ENCODE results near the gene AK5. TPM values are rescaled to one million over a fixed set of nuclear protein-coding genes. Genes with fewer than 3 reads are reported as not detected.
A peak's percentile ranks its signal among the peaks of the same experiment; 100 is the strongest.
"Not testable (repeated sequence)": the region's sequence is repeated elsewhere in the genome, so short reads cannot be mapped to it uniquely, and the experiment has no call there.

Gene AK5
- total and polyA plus RNA-seq, 5 donors from 2014 or later, result 7.3 to 22.5 (median 9.7) TPM

- Histone ChIP-seq H3K4me1 (ENCODE audit: control insufficient read depth, insufficient read depth, low read length, poor library complexity, severe bottlenecking) (no peaks in the 10 kb centered on the region), H3K9me3 (ENCODE audit: control insufficient read depth in 2 of 2, low read length in 2 of 2) (peaks cover 8 to 11% of the 10 kb centered on the region in 2 experiments)
These were observed 233.3 kb downstream of the AK5 start for GRCh38 chr1:77514921-77515776.

DNA sequence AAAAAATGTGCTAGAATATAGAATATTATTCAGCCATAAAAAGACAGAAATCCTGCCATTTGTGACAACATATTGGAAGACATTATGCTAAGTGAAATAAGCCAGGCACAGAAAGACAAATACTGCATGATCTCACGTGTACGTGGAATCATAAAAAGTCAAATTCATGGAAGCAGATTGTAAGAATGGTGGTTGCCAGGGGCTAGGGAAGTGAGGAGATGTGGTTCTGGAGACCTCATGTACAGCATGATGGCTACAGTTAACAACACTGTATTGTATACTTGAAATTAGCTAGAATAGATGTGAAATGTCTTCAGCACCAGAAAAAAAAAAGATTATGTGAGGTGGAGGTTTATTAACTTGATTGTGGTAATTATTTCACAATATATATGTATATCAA lies 234.3 kb downstream of the AK5 start:
- no peak overlapping the region for H3K27ac Mint-ChIP-seq
- H3K27ac ChIP-seq (ENCODE audit: insufficient read depth, low read length, poor library complexity, severe bottlenecking), result no peak overlapping the region
- H3K27me3 Mint-ChIP-seq, result peaks cover 6% of the 10 kb centered on the region
- H3K36me3 Mint-ChIP-seq, result peaks cover 37% of the 10 kb centered on the region
- peak overlapping the region in 1 of 4 donors; percentile 80 for H3K4me3 Mint-ChIP-seq
- H3K36me3 ChIP-seq (ENCODE audit: control insufficient read depth, insufficient read depth, low read length), result peaks cover 2% of the 10 kb centered on the region
- ATAC-seq (ENCODE audit: low read depth in 2 of 2), result no peak
- H3K9me3 ChIP-seq (ENCODE audit: control insufficient read depth in 2 of 2, low read length in 2 of 2), result peaks cover 8 to 11% of the 10 kb centered on the region in 2 experiments
- peaks cover 0 to 24% (median 2%) of the 10 kb centered on the region in 7 donors for H3K9me3 Mint-ChIP-seq
- H3K4me1 Mint-ChIP-seq, result no peaks in the 10 kb centered on the region
- H3K4me3 ChIP-seq (ENCODE audit: low read depth, low read length), result no peak overlapping the region
- H3K4me1 ChIP-seq (ENCODE audit: control insufficient read depth, insufficient read depth, low read length, poor library complexity, severe bottlenecking), result no peaks in the 10 kb centered on the region
- no peak for DNase-seq
- no peaks in the 10 kb centered on the region for H3K27me3 ChIP-seq (ENCODE audit: control insufficient read depth, insufficient read depth, low read length)

More at GRCh38 chr1:77514921-77515776, 233.3 kb downstream of the AK5 start:
- Histone ChIP-seq H3K27me3 (ENCODE audit: control insufficient read depth, insufficient read depth, low read length) (no peaks in the 10 kb centered on the region), H3K36me3 (ENCODE audit: control insufficient read depth, insufficient read depth, low read length) (no peaks in the 10 kb centered on the region), H3K4me3 (ENCODE audit: low read depth, low read length) (no peak overlapping the region), H3K27ac (ENCODE audit: insufficient read depth, low read length, poor library complexity, severe bottlenecking) (no peak overlapping the region)
- peaks cover 0 to 18% (median 2%) of the 10 kb centered on the region in 7 donors for H3K9me3 Mint-ChIP-seq
- H3K4me3 Mint-ChIP-seq, result no peak overlapping the region
- DNase-seq (no peak), ATAC-seq (ENCODE audit: low read depth in 2 of 2) (no peak)
- peaks cover 30% of the 10 kb centered on the region for H3K36me3 Mint-ChIP-seq
- H3K4me1 Mint-ChIP-seq, result no peaks in the 10 kb centered on the region
- H3K27me3 Mint-ChIP-seq, result no peaks in the 10 kb centered on the region
- peak overlapping the region in 1 of 3 donors; percentile 63 for H3K27ac Mint-ChIP-seq

GRCh38 chr1:77524038-77524437 lies 242.2 kb downstream of the AK5 start:
- DNase-seq (no peak), ATAC-seq (ENCODE audit: low read depth in 2 of 2) (no peak)
- Mint-ChIP-seq H3K27ac (peak overlapping the region in 1 of 3 donors; percentile 57), H3K4me1 (peaks cover 0 to 20% (median 9%) of the 10 kb centered on the region in 4 donors), H3K36me3 (peaks cover 52% of the 10 kb centered on the region), H3K27me3 (peaks cover 6% of the 10 kb centered on the region), H3K4me3 (no peak overlapping the region), H3K9me3 (peaks cover 0 to 5% (median 3%) of the 10 kb centered on the region in 7 donors)
- no peak overlapping the region for H3K27ac ChIP-seq (ENCODE audit: insufficient read depth, low read length, poor library complexity, severe bottlenecking)
- H3K27me3 ChIP-seq (ENCODE audit: control insufficient read depth, insufficient read depth, low read length), result no peaks in the 10 kb centered on the region
- no peak overlapping the region for H3K4me3 ChIP-seq (ENCODE audit: low read depth, low read length)
- H3K36me3 ChIP-seq (ENCODE audit: control insufficient read depth, insufficient read depth, low read length), result peaks cover 2% of the 10 kb centered on the region
- peaks cover 0 to under 1% of the 10 kb centered on the region in 2 experiments for H3K9me3 ChIP-seq (ENCODE audit: control insufficient read depth in 2 of 2, low read length in 2 of 2)
- peaks cover 6% of the 10 kb centered on the region for H3K4me1 ChIP-seq (ENCODE audit: control insufficient read depth, insufficient read depth, low read length, poor library complexity, severe bottlenecking)

DNA sequence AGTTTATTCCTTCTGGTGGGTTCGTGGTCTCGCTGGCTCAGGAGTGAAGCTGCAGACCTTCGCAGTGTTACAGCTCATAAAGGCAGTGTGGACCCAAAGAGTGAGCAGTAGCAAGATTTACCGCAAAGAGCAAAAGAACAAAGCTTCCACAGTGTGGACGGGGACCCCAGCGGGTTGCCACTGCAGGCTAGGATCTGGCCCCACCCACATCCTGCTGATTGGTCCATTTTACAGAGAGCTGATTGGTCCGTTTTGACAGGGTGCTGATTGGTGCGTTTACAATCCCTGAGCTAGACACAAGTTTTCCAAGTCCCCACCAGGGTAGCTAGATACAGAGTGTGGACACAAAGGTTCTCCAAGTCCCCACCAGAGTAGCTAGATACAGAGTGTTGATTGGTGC lies 249.3 kb downstream of the AK5 start:
- H3K4me3 ChIP-seq (ENCODE audit: low read depth, low read length); H3K36me3 Mint-ChIP-seq; DNase-seq; H3K4me1 ChIP-seq (ENCODE audit: control insufficient read depth, insufficient read depth, low read length, poor library complexity, severe bottlenecking); H3K27ac ChIP-seq (ENCODE audit: insufficient read depth, low read length, poor library complexity, severe bottlenecking); H3K9me3 ChIP-seq (ENCODE audit: control insufficient read depth in 2 of 2, low read length in 2 of 2); H3K9me3 Mint-ChIP-seq; H3K36me3 ChIP-seq (ENCODE audit: control insufficient read depth, insufficient read depth, low read length); H3K4me3 Mint-ChIP-seq; ATAC-seq (ENCODE audit: low read depth in 2 of 2); H3K27me3 ChIP-seq (ENCODE audit: control insufficient read depth, insufficient read depth, low read length); H3K27me3 Mint-ChIP-seq: not testable (repeated sequence)
- Mint-ChIP-seq H3K4me1 (peaks cover 5 to 16% (median 10%) of the 10 kb centered on the region in 4 donors), H3K27ac (peak overlapping the region in 1 of 3 donors; percentile 42)

GRCh38 chr1:77531596-77532280 lies 249.9 kb downstream of the AK5 start:
- H3K4me3 ChIP-seq (ENCODE audit: low read depth, low read length); H3K27ac Mint-ChIP-seq; H3K4me1 ChIP-seq (ENCODE audit: control insufficient read depth, insufficient read depth, low read length, poor library complexity, severe bottlenecking); H3K27me3 ChIP-seq (ENCODE audit: control insufficient read depth, insufficient read depth, low read length); H3K27me3 Mint-ChIP-seq; H3K36me3 ChIP-seq (ENCODE audit: control insufficient read depth, insufficient read depth, low read length); DNase-seq; H3K4me3 Mint-ChIP-seq; H3K9me3 Mint-ChIP-seq; H3K27ac ChIP-seq (ENCODE audit: insufficient read depth, low read length, poor library complexity, severe bottlenecking); H3K9me3 ChIP-seq (ENCODE audit: control insufficient read depth in 2 of 2, low read length in 2 of 2); H3K36me3 Mint-ChIP-seq; ATAC-seq (ENCODE audit: low read depth in 2 of 2): not testable (repeated sequence)
- peaks cover 5 to 14% (median 8%) of the 10 kb centered on the region in 4 donors for H3K4me1 Mint-ChIP-seq

DNA sequence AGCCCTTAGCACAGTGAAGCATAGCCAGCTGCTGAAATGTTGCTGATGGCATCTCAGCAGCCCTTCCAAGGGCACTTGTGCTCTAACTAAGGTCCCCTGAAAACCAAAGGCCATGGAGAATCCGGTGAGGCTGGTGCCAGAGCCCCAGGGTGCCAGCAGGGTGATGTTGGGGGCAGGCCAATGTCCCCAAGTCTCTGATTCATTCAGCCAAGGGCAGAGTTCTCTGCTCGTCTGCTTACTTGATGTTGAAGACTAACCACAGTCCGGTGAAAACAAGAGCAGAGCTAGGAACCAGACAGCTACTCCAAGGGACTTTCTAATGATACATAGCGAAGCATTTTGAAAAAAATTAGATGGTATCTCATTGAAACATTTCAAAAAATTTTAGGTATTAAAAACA lies 250.8 kb downstream of the AK5 start:
- Mint-ChIP-seq H3K36me3 (peaks cover 13% of the 10 kb centered on the region), H3K9me3 (no peaks in the 10 kb centered on the region), H3K4me1 (peaks cover 5 to 8% (median 6%) of the 10 kb centered on the region in 4 donors), H3K27me3 (peaks cover 4% of the 10 kb centered on the region), H3K4me3 (no peak overlapping the region), H3K27ac (peak overlapping the region in 2 of 3 donors; percentile 5 to 15)
- Histone ChIP-seq H3K27me3 (ENCODE audit: control insufficient read depth, insufficient read depth, low read length) (no peaks in the 10 kb centered on the region), H3K4me1 (ENCODE audit: control insufficient read depth, insufficient read depth, low read length, poor library complexity, severe bottlenecking) (peaks cover 4% of the 10 kb centered on the region), H3K9me3 (ENCODE audit: control insufficient read depth in 2 of 2, low read length in 2 of 2) (no peaks in the 10 kb centered on the region), H3K27ac (ENCODE audit: insufficient read depth, low read length, poor library complexity, severe bottlenecking) (no peak overlapping the region), H3K4me3 (ENCODE audit: low read depth, low read length) (no peak overlapping the region), H3K36me3 (ENCODE audit: control insufficient read depth, insufficient read depth, low read length) (no peaks in the 10 kb centered on the region)
- ATAC-seq (ENCODE audit: low read depth in 2 of 2) (no peak), DNase-seq (no peak)

DNA sequence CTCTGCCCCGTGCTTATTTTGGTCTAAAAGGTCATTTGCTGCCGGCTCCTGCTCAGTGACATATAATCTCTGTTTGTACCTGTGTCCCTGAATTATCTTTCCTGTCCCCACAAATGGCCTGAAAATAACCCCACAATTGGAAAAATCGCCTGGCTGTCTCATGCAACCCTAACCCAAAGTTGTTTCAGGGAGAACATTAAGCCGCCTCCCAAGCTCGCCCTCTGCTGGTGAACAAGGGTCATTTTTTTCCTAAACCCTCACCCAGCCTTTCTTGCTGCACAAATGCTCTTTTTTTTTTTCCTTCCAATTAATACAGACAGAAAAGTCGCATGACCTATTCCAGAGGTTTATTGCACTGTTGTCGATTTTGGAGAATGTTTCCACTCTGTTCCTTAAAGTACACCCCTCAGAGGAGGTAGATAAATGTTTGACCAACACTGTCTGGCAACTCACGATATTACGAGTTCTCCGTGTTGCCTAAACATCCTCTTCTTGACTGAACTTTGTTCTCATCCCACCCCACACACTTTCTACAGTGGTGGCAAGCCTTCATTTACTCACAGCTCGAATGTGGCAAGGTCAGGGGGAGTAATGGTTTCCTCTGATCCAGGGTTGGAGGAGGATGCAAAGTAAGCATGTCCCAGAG lies 252.0 kb downstream of the AK5 start:
- Mint-ChIP-seq H3K9me3 (no peaks in the 10 kb centered on the region), H3K27me3 (peaks cover 4% of the 10 kb centered on the region), H3K4me3 (peak overlapping the region in 1 of 4 donors; percentile 35), H3K27ac (peak overlapping the region in 2 of 3 donors; percentile 6 to 62), H3K36me3 (peaks cover 13% of the 10 kb centered on the region), H3K4me1 (peaks cover 5 to 8% (median 6%) of the 10 kb centered on the region in 4 donors)
- peak; percentile 38 to 73 (median 68) for DNase-seq
- ATAC-seq (ENCODE audit: low read depth in 2 of 2), result peak; percentile 50 to 58
- Histone ChIP-seq H3K27ac (ENCODE audit: insufficient read depth, low read length, poor library complexity, severe bottlenecking) (no peak overlapping the region), H3K36me3 (ENCODE audit: control insufficient read depth, insufficient read depth, low read length) (no peaks in the 10 kb centered on the region), H3K9me3 (ENCODE audit: control insufficient read depth in 2 of 2, low read length in 2 of 2) (no peaks in the 10 kb centered on the region), H3K4me3 (ENCODE audit: low read depth, low read length) (no peak overlapping the region), H3K27me3 (ENCODE audit: control insufficient read depth, insufficient read depth, low read length) (no peaks in the 10 kb centered on the region), H3K4me1 (ENCODE audit: control insufficient read depth, insufficient read depth, low read length, poor library complexity, severe bottlenecking) (peaks cover 4% of the 10 kb centered on the region)
